OCI-LY1 (cell line): ENCODE measurements around the gene MYH15.

Experiments used
- EZH2 ChIP-seq: fragments of 200-600 bp; sonication (generic), shearing (Covaris generic); IDR thresholded peaks from 2 replicates; pipeline ENCODE4 v1.8.0; 2017; ENCODE audit warnings: borderline replicate concordance, mixed run types, mild to moderate bottlenecking, antibody characterized with exemption, low read length, moderate library complexity, mixed read lengths
- TF ChIP-seq, protein P1 (sequence below): fragments of 200-600 bp; sonication (generic), shearing (Covaris generic); IDR thresholded peaks from 2 replicates; pipeline ENCODE4 v1.5.1; 2017; ENCODE audit warnings: mild to moderate bottlenecking, antibody characterized with exemption, low read length, moderate library complexity, mixed read lengths

- TF ChIP-seq, protein P1, sequence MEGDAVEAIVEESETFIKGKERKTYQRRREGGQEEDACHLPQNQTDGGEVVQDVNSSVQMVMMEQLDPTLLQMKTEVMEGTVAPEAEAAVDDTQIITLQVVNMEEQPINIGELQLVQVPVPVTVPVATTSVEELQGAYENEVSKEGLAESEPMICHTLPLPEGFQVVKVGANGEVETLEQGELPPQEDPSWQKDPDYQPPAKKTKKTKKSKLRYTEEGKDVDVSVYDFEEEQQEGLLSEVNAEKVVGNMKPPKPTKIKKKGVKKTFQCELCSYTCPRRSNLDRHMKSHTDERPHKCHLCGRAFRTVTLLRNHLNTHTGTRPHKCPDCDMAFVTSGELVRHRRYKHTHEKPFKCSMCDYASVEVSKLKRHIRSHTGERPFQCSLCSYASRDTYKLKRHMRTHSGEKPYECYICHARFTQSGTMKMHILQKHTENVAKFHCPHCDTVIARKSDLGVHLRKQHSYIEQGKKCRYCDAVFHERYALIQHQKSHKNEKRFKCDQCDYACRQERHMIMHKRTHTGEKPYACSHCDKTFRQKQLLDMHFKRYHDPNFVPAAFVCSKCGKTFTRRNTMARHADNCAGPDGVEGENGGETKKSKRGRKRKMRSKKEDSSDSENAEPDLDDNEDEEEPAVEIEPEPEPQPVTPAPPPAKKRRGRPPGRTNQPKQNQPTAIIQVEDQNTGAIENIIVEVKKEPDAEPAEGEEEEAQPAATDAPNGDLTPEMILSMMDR = no peak
- no peak for TF ChIP-seq EZH2
These were observed 78.0 kb downstream of the MYH15 start for GRCh38 chr3:108432431-108432830.
